ENCODE data around the gene CKLF.
"Not testable (repeated sequence)": the region's sequence is repeated elsewhere in the genome, so short reads cannot be mapped to it uniquely, and the experiment has no call there.

Gene CKLF

GRCh38 chr16:66600477-66600876, 48.1 kb downstream of the CKLF start:
- no peak for DNase-seq

GRCh38 chr16:66601471-66601870, 49.1 kb downstream of the CKLF start:
- no peak for DNase-seq

GRCh38 chr16:66603537-66604375, 51.4 kb downstream of the CKLF start:
- DNase-seq: peak; percentile 68

GRCh38 chr16:66604376-66605176, 52.2 kb downstream of the CKLF start, which contains the start of gene CMTM3:
TSS of gene CMTM3 (plus strand) at chr16:66604704. CDS start at chr16:66604806, 102 bp downstream.
- DNase-seq: peak; percentile 73

GRCh38 chr16:66605177-66605978, 53.0 kb downstream of the CKLF start:
- DNase-seq: peak; percentile 42

- DNase-seq: no peak
These were observed 53.8 kb downstream of the CKLF start for GRCh38 chr16:66605979-66606751.

GRCh38 chr16:66608241-66609138, 56.1 kb downstream of the CKLF start:
- DNase-seq: peak; percentile 73

GRCh38 chr16:66609139-66609510, 56.7 kb downstream of the CKLF start:
- DNase-seq: no peak

GRCh38 chr16:66610111-66610820, 57.9 kb downstream of the CKLF start:
- no peak for DNase-seq

GRCh38 chr16:66611911-66612310, 59.5 kb downstream of the CKLF start:
- not testable (repeated sequence) for DNase-seq

- DNase-seq: no peak
These were observed 60.0 kb downstream of the CKLF start for GRCh38 chr16:66612422-66612821.

GRCh38 chr16:66614161-66614802, 61.9 kb downstream of the CKLF start:
- DNase-seq: no peak
